WTC11 (cell line): ENCODE measurements around the gene ANO3. TPM values are rescaled to one million over a fixed set of nuclear protein-coding genes. Genes with fewer than 3 reads are reported as not detected.

Experiments
- ATAC-seq: fragments of 200-7000 bp; cut with Tn5 transposase; 2 replicates; pipeline ENCODE4 v1.10.0; 2021; ENCODE audit warnings: mild to moderate bottlenecking, moderate library complexity
- CTCF ChIA-PET: fragments of 300-600 bp; sonication (Branson Sonifier 250); formaldehyde crosslinking; loops from one replicate; lab custom pipeline; 2021; ENCODE audit warnings: antibody characterized with exemption; lab: Charles Lee
- POLR2A ChIA-PET: fragments of 350-600 bp; sonication (Branson Sonifier 250); formaldehyde crosslinking; loops from one replicate; lab custom pipeline; 2021; ENCODE audit warnings: antibody characterized with exemption; lab: Charles Lee
- DNase-seq: peaks from one replicate; pipeline ENCODE4 v3.0.0; 2021; ENCODE audit warnings: low spot score
- H3K27ac Mint-ChIP-seq: 2 replicates; pipeline ENCODE4 v1.8.0; 2021; ENCODE audit warnings: mixed read lengths
- H3K27me3 Mint-ChIP-seq: 2 replicates; pipeline ENCODE4 v1.8.0; 2021; ENCODE audit warnings: low read depth, mild to moderate bottlenecking, moderate library complexity, mixed read lengths
- H3K36me3 Mint-ChIP-seq: 2 replicates; pipeline ENCODE4 v1.8.0; 2021; ENCODE audit warnings: mixed read lengths
- H3K4me1 Mint-ChIP-seq: 2 replicates; pipeline ENCODE4 v1.8.0; 2022; ENCODE audit warnings: mixed read lengths
- H3K4me3 Mint-ChIP-seq: 2 replicates; pipeline ENCODE4 v1.8.0; 2021; ENCODE audit warnings: mild to moderate bottlenecking, moderate library complexity, mixed read lengths
- H3K9me3 Mint-ChIP-seq: 2 replicates; pipeline ENCODE4 v1.8.0; 2021; ENCODE audit warnings: mixed read lengths
- ESRRA ChIP-seq: sonication (generic); formaldehyde crosslinking; IDR thresholded peaks from 2 replicates; pipeline ENCODE4 v1.8.1; 2022; ENCODE audit warnings: mild to moderate bottlenecking, missing genetic modification reagents, borderline replicate concordance
- ETV6 ChIP-seq: sonication (generic); formaldehyde crosslinking; IDR thresholded peaks from 2 replicates; pipeline ENCODE4 v1.8.1; 2022; ENCODE audit warnings: mild to moderate bottlenecking, missing genetic modification reagents
- FOXP1 ChIP-seq: sonication (generic); formaldehyde crosslinking; IDR thresholded peaks from 2 replicates; pipeline ENCODE4 v1.8.0; 2022; ENCODE audit warnings: missing genetic modification reagents, mild to moderate bottlenecking, moderate library complexity, borderline replicate concordance
- HMGA2 ChIP-seq: fragments of 250-450 bp; sonication (Bioruptor Pico); IDR thresholded peaks from 2 replicates; pipeline ENCODE4 v1.4.0; 2021; ENCODE audit warnings: mild to moderate bottlenecking, moderate library complexity
- NFE2L1 ChIP-seq: sonication (generic); formaldehyde crosslinking; IDR thresholded peaks from 2 replicates; pipeline ENCODE4 v1.8.1; 2023; ENCODE audit warnings: missing genetic modification reagents
- NR2C2 ChIP-seq: sonication (generic); formaldehyde crosslinking; IDR thresholded peaks from 2 replicates; pipeline ENCODE4 v1.8.0; 2022; ENCODE audit warnings: mild to moderate bottlenecking, missing genetic modification reagents
- NR3C1 ChIP-seq: sonication (generic); formaldehyde crosslinking; conservative IDR thresholded peaks from 2 replicates; pipeline ENCODE4 v1.8.1; 2023; ENCODE audit warnings: low read depth, mild to moderate bottlenecking, missing genetic modification reagents
- RORB ChIP-seq: fragments of 250-450 bp; sonication (Bioruptor Pico); IDR thresholded peaks from 2 replicates; pipeline ENCODE4 v1.9.0; 2021; ENCODE audit warnings: mild to moderate bottlenecking
- SP1 ChIP-seq: sonication (generic); formaldehyde crosslinking; conservative IDR thresholded peaks from 2 replicates; pipeline ENCODE4 v1.8.1; 2022; ENCODE audit warnings: missing genetic modification reagents
- ZNF138 ChIP-seq: sonication (generic); formaldehyde crosslinking; conservative IDR thresholded peaks from 2 replicates; pipeline ENCODE4 v1.8.1; 2022; ENCODE audit warnings: mild to moderate bottlenecking, moderate library complexity, missing genetic modification reagents
- ZNF263 ChIP-seq: sonication (generic); formaldehyde crosslinking; IDR thresholded peaks from 2 replicates; pipeline ENCODE4 v1.8.1; 2022; ENCODE audit warnings: low read depth, mild to moderate bottlenecking, moderate library complexity, missing genetic modification reagents
- ZNF396 ChIP-seq: fragments of 250-450 bp; sonication (Bioruptor Pico); IDR thresholded peaks from 2 replicates; pipeline ENCODE4 v1.8.0; 2021; ENCODE audit warnings: mild to moderate bottlenecking, moderate library complexity, borderline replicate concordance
- total RNA-seq: library from RNA; stranded (reverse); gene quantifications from 3 replicates; pipeline ENCODE4 v1.2.3, GENCODE V29; 2021
- TF ChIP-seq, protein P1 (sequence below): sonication (generic); formaldehyde crosslinking; IDR thresholded peaks from 2 replicates; pipeline ENCODE4 v1.8.1; 2023; ENCODE audit warnings: mild to moderate bottlenecking, moderate library complexity, missing genetic modification reagents
- TF ChIP-seq, protein P2 (sequence below): sonication (generic); formaldehyde crosslinking; conservative IDR thresholded peaks from 2 replicates; pipeline ENCODE4 v1.8.1; 2022; ENCODE audit warnings: mild to moderate bottlenecking, missing genetic modification reagents
- TF ChIP-seq, protein P3 (sequence below): sonication (generic); formaldehyde crosslinking; IDR thresholded peaks from 2 replicates; pipeline ENCODE4 v1.8.0; 2023; ENCODE audit warnings: mild to moderate bottlenecking, missing genetic modification reagents
- TF ChIP-seq, protein P4 (sequence below): fragments of 250-450 bp; sonication (Bioruptor Pico); IDR thresholded peaks from 2 replicates; pipeline ENCODE4 v1.9.0; 2021; ENCODE audit warnings: mild to moderate bottlenecking, borderline replicate concordance

The ANO3 gene
- total RNA-seq, 1 experiment from 2014 or later = 0.11 TPM

DNA sequence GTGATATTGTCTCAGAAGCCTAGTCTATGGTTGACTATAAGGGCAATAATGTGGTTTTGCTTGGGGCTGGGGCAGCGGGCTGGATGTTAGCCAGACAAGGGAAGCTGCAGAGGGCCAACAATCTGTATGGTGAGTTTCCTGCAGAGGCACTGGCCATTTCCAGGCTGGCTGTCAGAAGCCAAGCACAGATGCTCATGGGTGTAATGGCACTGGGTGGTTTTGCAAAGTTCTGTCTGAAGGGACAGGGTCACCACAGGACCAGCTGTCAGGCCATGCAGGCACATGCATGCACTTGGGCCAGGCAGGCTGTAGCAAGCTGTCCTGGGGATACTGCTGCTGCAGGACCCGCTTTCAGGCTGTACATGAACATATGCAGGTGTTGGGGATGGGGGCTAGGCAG lies 281.8 kb downstream of the ANO3 start (continued):
- TF ChIP-seq, protein P1, sequence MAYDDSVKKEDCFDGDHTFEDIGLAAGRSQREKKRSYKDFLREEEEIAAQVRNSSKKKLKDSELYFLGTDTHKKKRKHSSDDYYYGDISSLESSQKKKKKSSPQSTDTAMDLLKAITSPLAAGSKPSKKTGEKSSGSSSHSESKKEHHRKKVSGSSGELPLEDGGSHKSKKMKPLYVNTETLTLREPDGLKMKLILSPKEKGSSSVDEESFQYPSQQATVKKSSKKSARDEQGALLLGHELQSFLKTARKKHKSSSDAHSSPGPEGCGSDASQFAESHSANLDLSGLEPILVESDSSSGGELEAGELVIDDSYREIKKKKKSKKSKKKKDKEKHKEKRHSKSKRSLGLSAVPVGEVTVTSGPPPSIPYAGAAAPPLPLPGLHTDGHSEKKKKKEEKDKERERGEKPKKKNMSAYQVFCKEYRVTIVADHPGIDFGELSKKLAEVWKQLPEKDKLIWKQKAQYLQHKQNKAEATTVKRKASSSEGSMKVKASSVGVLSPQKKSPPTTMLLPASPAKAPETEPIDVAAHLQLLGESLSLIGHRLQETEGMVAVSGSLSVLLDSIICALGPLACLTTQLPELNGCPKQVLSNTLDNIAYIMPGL (CRISPR knock-in tag) = no peak
- TF ChIP-seq NR2C2 (CRISPR knock-in tag) = no peak
- TF ChIP-seq, protein P2, sequence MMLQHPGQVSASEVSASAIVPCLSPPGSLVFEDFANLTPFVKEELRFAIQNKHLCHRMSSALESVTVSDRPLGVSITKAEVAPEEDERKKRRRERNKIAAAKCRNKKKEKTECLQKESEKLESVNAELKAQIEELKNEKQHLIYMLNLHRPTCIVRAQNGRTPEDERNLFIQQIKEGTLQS (CRISPR knock-in tag) = no peak
- TF ChIP-seq NFE2L1 (CRISPR knock-in tag) = no peak
- TF ChIP-seq, protein P3, sequence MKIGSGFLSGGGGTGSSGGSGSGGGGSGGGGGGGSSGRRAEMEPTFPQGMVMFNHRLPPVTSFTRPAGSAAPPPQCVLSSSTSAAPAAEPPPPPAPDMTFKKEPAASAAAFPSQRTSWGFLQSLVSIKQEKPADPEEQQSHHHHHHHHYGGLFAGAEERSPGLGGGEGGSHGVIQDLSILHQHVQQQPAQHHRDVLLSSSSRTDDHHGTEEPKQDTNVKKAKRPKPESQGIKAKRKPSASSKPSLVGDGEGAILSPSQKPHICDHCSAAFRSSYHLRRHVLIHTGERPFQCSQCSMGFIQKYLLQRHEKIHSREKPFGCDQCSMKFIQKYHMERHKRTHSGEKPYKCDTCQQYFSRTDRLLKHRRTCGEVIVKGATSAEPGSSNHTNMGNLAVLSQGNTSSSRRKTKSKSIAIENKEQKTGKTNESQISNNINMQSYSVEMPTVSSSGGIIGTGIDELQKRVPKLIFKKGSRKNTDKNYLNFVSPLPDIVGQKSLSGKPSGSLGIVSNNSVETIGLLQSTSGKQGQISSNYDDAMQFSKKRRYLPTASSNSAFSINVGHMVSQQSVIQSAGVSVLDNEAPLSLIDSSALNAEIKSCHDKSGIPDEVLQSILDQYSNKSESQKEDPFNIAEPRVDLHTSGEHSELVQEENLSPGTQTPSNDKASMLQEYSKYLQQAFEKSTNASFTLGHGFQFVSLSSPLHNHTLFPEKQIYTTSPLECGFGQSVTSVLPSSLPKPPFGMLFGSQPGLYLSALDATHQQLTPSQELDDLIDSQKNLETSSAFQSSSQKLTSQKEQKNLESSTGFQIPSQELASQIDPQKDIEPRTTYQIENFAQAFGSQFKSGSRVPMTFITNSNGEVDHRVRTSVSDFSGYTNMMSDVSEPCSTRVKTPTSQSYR (CRISPR knock-in tag) = no peak
- TF ChIP-seq ZNF263 = no peak
- TF ChIP-seq FOXP1 (CRISPR knock-in tag) = no peak
- TF ChIP-seq ZNF138 (CRISPR knock-in tag) = no peak

DNA sequence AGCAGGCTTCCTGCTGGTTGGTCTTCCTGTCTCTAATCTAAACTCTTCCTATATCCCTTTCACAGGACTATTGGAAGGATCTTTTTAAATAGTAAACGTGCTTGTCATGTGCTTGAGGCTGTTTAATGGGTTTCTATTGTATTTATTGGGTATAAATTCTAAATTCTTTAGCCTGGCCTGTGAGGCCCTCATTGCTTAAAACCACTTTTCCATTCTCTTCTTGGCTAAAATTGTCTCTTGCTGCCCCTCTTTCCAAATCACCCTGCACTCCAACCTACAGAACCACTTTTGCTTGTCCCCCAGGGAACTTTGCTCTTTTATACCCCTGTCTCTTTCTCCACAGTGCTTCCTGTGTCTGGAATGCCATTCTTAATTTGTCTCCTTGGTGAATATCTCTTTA lies 286.5 kb downstream of the ANO3 start:
- Mint-ChIP-seq H3K27ac (peak overlapping the region; percentile 42; the same call in 1 of the 2 replicates), H3K9me3 (no peaks in the 10 kb centered on the region), H3K4me3 (no peak overlapping the region)
- ChIA-PET CTCF (interaction anchor here (1.0 kb wide), 1 partner anchor 96 kb away, joined by 3 read pairs; no protein-coding TSS in a partner anchor), POLR2A (no interaction called here)
- no peak for DNase-seq
- TF ChIP-seq NFE2L1 (CRISPR knock-in tag) (no peak), ESRRA (no peak), NR2C2 (CRISPR knock-in tag) (no peak), ZNF396 (no peak), SP1 (CRISPR knock-in tag) (no peak), RORB (CRISPR knock-in tag) (no peak), NR3C1 (CRISPR knock-in tag) (no peak), ETV6 (CRISPR knock-in tag) (no peak), HMGA2 (CRISPR knock-in tag) (no peak)
- TF ChIP-seq, protein P1 (CRISPR knock-in tag) = no peak
- TF ChIP-seq, protein P4, sequence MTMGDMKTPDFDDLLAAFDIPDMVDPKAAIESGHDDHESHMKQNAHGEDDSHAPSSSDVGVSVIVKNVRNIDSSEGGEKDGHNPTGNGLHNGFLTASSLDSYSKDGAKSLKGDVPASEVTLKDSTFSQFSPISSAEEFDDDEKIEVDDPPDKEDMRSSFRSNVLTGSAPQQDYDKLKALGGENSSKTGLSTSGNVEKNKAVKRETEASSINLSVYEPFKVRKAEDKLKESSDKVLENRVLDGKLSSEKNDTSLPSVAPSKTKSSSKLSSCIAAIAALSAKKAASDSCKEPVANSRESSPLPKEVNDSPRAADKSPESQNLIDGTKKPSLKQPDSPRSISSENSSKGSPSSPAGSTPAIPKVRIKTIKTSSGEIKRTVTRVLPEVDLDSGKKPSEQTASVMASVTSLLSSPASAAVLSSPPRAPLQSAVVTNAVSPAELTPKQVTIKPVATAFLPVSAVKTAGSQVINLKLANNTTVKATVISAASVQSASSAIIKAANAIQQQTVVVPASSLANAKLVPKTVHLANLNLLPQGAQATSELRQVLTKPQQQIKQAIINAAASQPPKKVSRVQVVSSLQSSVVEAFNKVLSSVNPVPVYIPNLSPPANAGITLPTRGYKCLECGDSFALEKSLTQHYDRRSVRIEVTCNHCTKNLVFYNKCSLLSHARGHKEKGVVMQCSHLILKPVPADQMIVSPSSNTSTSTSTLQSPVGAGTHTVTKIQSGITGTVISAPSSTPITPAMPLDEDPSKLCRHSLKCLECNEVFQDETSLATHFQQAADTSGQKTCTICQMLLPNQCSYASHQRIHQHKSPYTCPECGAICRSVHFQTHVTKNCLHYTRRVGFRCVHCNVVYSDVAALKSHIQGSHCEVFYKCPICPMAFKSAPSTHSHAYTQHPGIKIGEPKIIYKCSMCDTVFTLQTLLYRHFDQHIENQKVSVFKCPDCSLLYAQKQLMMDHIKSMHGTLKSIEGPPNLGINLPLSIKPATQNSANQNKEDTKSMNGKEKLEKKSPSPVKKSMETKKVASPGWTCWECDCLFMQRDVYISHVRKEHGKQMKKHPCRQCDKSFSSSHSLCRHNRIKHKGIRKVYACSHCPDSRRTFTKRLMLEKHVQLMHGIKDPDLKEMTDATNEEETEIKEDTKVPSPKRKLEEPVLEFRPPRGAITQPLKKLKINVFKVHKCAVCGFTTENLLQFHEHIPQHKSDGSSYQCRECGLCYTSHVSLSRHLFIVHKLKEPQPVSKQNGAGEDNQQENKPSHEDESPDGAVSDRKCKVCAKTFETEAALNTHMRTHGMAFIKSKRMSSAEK = no peak
- TF ChIP-seq, all 79 proteins: peak for 0
- H3K4me1 Mint-ChIP-seq = peaks cover 11% of the 10 kb centered on the region
- H3K36me3 Mint-ChIP-seq = no peaks in the 10 kb centered on the region
- no peaks in the 10 kb centered on the region for H3K27me3 Mint-ChIP-seq
- peak; percentile 60 for ATAC-seq
